Fibroblast of lung (primary cell): ENCODE data around the gene ANO10.

Source experiments
- EZH2 ChIP-seq: IDR thresholded peaks from 2 replicates; pipeline ENCODE4 v1.5.1; 2012; ENCODE audit warnings: low read length, control low read depth, mild to moderate bottlenecking; ENCODE audit errors: missing control alignments
- TF ChIP-seq, protein P1 (sequence below), 2 donors: IDR thresholded peaks in 1 of 2; conservative IDR thresholded peaks in 1 of 2; 1 replicate in 1 of 2; 2 replicates in 1 of 2; pipeline ENCODE4 v1.5.1; 2011 to 2012; ENCODE audit warnings: low read length in 2 of 2, control low read depth in 1 of 2, inconsistent platforms in 1 of 2, low read depth in 1 of 2, mild to moderate bottlenecking in 1 of 2

- TF ChIP-seq, protein P1, sequence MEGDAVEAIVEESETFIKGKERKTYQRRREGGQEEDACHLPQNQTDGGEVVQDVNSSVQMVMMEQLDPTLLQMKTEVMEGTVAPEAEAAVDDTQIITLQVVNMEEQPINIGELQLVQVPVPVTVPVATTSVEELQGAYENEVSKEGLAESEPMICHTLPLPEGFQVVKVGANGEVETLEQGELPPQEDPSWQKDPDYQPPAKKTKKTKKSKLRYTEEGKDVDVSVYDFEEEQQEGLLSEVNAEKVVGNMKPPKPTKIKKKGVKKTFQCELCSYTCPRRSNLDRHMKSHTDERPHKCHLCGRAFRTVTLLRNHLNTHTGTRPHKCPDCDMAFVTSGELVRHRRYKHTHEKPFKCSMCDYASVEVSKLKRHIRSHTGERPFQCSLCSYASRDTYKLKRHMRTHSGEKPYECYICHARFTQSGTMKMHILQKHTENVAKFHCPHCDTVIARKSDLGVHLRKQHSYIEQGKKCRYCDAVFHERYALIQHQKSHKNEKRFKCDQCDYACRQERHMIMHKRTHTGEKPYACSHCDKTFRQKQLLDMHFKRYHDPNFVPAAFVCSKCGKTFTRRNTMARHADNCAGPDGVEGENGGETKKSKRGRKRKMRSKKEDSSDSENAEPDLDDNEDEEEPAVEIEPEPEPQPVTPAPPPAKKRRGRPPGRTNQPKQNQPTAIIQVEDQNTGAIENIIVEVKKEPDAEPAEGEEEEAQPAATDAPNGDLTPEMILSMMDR (conservative IDR thresholded peaks at IDR 0.05 in 1 of 2, IDR thresholded peaks at IDR 0.05 in 1 of 2; ENCODE audit: low read depth in 1 of 2, low read length in 2 of 2) = no peak
- TF ChIP-seq EZH2 = no peak
Measured at GRCh38 chr3:43434431-43434830, 187.4 kb downstream of the ANO10 start.
